Stomach (tissue), 9 donors: ENCODE measurements around the gene PBX2. TPM values are rescaled to one million over a fixed set of nuclear protein-coding genes. Genes with fewer than 3 reads are reported as not detected.

Experiments
- DNase-seq, 2 donors: peaks; one replicate each; pipeline versions ENCODE4 v3.0.0 to v3.0.0-alpha.2; 2013 to 2019
- H3K27ac ChIP-seq, 5 donors: fragments of 200-600 bp in 4 of 5; sonication (generic) in 4 of 5; one replicate each; pipeline ENCODE4 v1.5.1; 2013 to 2019; ENCODE audit warnings: mild to moderate bottlenecking in 1 of 5, moderate library complexity in 1 of 5
- H3K27me3 ChIP-seq, 3 donors: fragments of 200-600 bp; sonication (generic); one replicate each; pipeline ENCODE4 v1.5.1; 2017 to 2019; ENCODE audit warnings: mixed run types in 1 of 3
- H3K36me3 ChIP-seq, 4 donors: fragments of 200-600 bp; sonication (generic); 1 replicate in 3 of 4; 2 replicates in 1 of 4; pipeline ENCODE4 v1.5.1; 2016 to 2019
- H3K4me1 ChIP-seq, 4 donors: fragments of 200-600 bp; sonication (generic); one replicate each; pipeline ENCODE4 v1.5.1; 2016 to 2019
- H3K4me3 ChIP-seq, 4 donors: fragments of 200-600 bp; sonication (generic) in 3 of 4; one replicate each; pipeline ENCODE4 v1.5.1; 2016 to 2019; ENCODE audit warnings: mild to moderate bottlenecking in 1 of 4
- H3K9me3 ChIP-seq, 4 donors: fragments of 200-600 bp; sonication (generic); one replicate each; pipeline ENCODE4 v1.5.1; 2016 to 2019
- EP300 ChIP-seq: sonication (generic); formaldehyde crosslinking; IDR thresholded peaks from one replicate; pipeline ENCODE4 v1.6.1; 2017; ENCODE audit warnings: antibody characterized with exemption
- POLR2A ChIP-seq, 4 donors: fragments of 450-650 bp; IDR thresholded peaks; one replicate each; pipeline ENCODE4 v1.6.1; 2016; ENCODE audit warnings: antibody characterized with exemption in 4 of 4, control low read depth in 2 of 4, mild to moderate bottlenecking in 1 of 4, moderate library complexity in 1 of 4
- POLR2AphosphoS5 ChIP-seq, 3 donors: sonication (generic); formaldehyde crosslinking; IDR thresholded peaks; one replicate each; pipeline ENCODE4 v1.6.1; 2016; ENCODE audit warnings: antibody characterized with exemption in 3 of 3
- WGBS, 5 donors: extraction: QIAGEN DNeasy Blood & Tissue Kit in 3 of 5; methylation state at CpG; one replicate each; pipeline versions ENCODE4 v1.1.5 to v1.1.7; 2013 to 2018; 5-methylcytosine and 5-hydroxymethylcytosine counted together
- intact Hi-C: fragments of 100-400 bp; cut with DNase I; formaldehyde crosslinking; loops from one replicate; pipeline ENCODE4 v1.15.1; 2023; ENCODE audit warnings: low total_unique reads
- polyA plus RNA-seq, 3 donors: library from polyadenylated mRNA; stranded (reverse); fragments of 200-250 nt; gene quantifications; one replicate each; pipeline ENCODE4 v1.2.3, GENCODE V29; 2013
- total RNA-seq, 5 donors: library from RNA; depleted of rRNA; stranded (reverse); fragments of >200 nt; gene quantifications; one replicate each; pipeline versions ENCODE4 v1.1.0 to v1.2.3, GENCODE V29; 2014 to 2016
- TF ChIP-seq, protein P1 (sequence below), 7 experiments: fragments of 450-650 bp in 4 of 7; fragments of 200-600 bp in 3 of 7; sonication (generic) in 3 of 7; IDR thresholded peaks; one replicate each; pipeline ENCODE4 v1.5.1; 2016 to 2019; ENCODE audit warnings: antibody characterized with exemption in 7 of 7, control low read depth in 2 of 7, mild to moderate bottlenecking in 1 of 7
- donor health status: healthy with polysubstance abuse.
- donor health status: Bipolar disorder and iron deficiency.
- donor health status: healthy.

The PBX2 gene
- total and polyA plus RNA-seq, 8 donors: 23.5 to 50.3 (median 35.1) TPM

DNA sequence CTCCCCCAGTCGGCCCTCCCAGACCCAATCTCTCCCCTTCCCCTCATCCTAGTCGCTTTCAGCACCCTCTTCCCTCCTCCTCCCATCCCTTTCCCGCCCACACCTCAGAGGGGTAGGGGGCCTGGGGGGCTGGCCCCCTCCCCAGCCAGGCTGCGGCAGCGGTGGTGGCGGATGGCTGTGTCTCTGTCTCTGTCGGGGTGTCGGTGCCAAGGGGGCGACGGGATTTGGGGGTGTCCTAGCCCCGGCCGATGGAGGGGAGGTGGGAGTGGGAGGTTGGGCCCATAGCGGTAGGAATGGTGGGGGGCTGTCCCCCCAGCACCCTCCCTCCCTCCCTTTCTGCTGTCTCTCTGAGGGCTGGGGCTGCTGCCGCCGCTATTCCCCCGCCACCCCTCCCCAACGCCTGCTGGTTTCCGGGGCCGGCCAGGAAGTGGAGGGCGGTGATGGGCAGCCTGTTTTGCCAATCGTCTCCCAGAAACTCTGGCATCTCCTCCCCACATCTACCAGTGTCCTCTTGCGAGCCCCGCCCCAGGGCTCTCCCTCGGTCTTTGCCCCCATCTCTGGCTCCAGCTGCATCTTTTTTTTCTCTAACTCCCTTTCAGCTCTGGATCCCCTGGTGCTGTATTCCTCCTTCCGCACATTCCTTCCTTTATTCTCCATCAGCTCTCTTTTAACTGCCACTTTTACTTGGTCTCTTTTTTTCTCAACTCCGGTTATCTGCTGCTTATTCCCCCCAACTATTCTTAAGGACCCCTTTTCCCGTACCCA is 14.1 kb downstream of the PBX2 start, which contains the start of gene AGPAT1:
Gene AGPAT1, minus strand, starts transcription at position 374 of the 765 bp plus-strand sequence. CDS start 4,588 bp downstream, outside the sequence.
- WGBS, 5 donors: 0 to 1% (median 0%) methylated on average over 24 to 27 of the region's 27 CpGs
- TF ChIP-seq, protein P1, sequence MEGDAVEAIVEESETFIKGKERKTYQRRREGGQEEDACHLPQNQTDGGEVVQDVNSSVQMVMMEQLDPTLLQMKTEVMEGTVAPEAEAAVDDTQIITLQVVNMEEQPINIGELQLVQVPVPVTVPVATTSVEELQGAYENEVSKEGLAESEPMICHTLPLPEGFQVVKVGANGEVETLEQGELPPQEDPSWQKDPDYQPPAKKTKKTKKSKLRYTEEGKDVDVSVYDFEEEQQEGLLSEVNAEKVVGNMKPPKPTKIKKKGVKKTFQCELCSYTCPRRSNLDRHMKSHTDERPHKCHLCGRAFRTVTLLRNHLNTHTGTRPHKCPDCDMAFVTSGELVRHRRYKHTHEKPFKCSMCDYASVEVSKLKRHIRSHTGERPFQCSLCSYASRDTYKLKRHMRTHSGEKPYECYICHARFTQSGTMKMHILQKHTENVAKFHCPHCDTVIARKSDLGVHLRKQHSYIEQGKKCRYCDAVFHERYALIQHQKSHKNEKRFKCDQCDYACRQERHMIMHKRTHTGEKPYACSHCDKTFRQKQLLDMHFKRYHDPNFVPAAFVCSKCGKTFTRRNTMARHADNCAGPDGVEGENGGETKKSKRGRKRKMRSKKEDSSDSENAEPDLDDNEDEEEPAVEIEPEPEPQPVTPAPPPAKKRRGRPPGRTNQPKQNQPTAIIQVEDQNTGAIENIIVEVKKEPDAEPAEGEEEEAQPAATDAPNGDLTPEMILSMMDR (IDR thresholded peaks at IDR 0.05): no peak
- TF ChIP-seq EP300 (no peak), POLR2A (IDR thresholded peaks at IDR 0.05) (peak in 1 of 4 donors; percentile 27), POLR2AphosphoS5 (IDR thresholded peaks at IDR 0.05) (peak; percentile 46 to 76 (median 47))
- no peaks in the 10 kb centered on the region for H3K27me3 ChIP-seq
- H3K4me3 ChIP-seq: peak within 1 kb of the TSS; percentile 86 to 98 (median 88)
- intact Hi-C loops: no loop called here
- H3K27ac ChIP-seq: peak within 1 kb of the TSS; percentile 91 to 100 (median 92)
- H3K4me1 ChIP-seq: peaks cover 47 to 74% (median 59%) of the 10 kb centered on the region in 4 donors
- peak; percentile 98 to 99 for DNase-seq
- H3K9me3 ChIP-seq: no peaks in the 10 kb centered on the region
- peaks cover 15 to 18% (median 17%) of the 10 kb centered on the region in 4 donors for H3K36me3 ChIP-seq

DNA sequence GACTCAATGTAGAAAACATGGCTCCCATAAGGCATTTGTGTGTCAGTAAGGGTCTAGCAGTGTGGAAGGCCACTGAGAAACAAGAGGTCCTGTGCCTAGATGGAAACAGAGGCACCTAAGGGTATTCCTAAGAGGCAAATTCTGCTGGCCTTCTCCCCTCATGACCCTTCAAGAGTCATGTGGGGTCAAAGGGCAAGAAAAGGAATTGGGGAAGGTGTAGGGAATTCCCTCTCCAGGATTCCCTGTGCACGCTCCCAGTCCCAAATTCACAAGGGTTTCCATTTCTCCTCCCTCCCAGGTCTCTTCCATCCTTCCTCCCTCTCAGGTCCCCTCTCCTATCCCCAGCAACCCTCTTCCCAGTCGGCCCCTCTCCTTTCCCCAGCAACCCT is 14.7 kb downstream of the PBX2 start:
- peak overlapping the region; percentile 86 to 98 (median 88) for H3K4me3 ChIP-seq
- H3K9me3 ChIP-seq: no peaks in the 10 kb centered on the region
- intact Hi-C loops: no loop called here
- no peak for DNase-seq
- H3K27me3 ChIP-seq: no peaks in the 10 kb centered on the region
- WGBS, 5 donors: 5 to 19% (median 12%) methylated on average over 2 of the region's 2 CpGs
- H3K27ac ChIP-seq: peak overlapping the region; percentile 91 to 100 (median 92)
- TF ChIP-seq, protein P1 (IDR thresholded peaks at IDR 0.05): no peak
- TF ChIP-seq POLR2A (IDR thresholded peaks at IDR 0.05): no peak
- no peak for TF ChIP-seq POLR2AphosphoS5 (IDR thresholded peaks at IDR 0.05)
- no peak for TF ChIP-seq EP300
- peaks cover 47 to 71% (median 56%) of the 10 kb centered on the region in 4 donors for H3K4me1 ChIP-seq
- H3K36me3 ChIP-seq: peaks cover 16 to 18% (median 17%) of the 10 kb centered on the region in 4 donors

DNA sequence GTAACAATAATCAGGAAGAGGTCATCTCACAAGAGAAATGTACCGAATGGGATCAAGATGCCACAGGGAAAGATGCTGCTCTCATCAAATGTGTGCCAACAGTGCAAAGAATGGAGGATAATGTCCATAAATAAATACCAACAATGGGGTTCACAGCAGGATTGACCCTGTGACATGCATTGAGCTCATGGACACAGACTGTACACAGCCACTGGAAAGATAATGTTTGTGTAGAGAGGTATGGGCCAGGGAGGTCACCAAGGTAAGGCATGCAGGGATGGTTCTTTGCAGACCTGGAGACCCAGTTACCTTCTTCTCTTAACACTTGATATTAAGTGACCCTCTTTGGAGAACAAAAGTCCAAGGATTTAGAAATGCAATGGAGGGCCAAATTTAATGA is 15.6 kb downstream of the PBX2 start:
- peaks cover 18 to 20% (median 19%) of the 10 kb centered on the region in 4 donors for H3K36me3 ChIP-seq
- peaks cover 47 to 71% (median 55%) of the 10 kb centered on the region in 4 donors for H3K4me1 ChIP-seq
- intact Hi-C loops: no loop called here
- TF ChIP-seq, protein P1 (IDR thresholded peaks at IDR 0.05): no peak
- TF ChIP-seq POLR2AphosphoS5 (IDR thresholded peaks at IDR 0.05) (no peak), EP300 (no peak), POLR2A (IDR thresholded peaks at IDR 0.05) (no peak)
- no peaks in the 10 kb centered on the region for H3K9me3 ChIP-seq
- 76 to 94% (median 86%) methylated on average over 1 of the region's 1 CpG for WGBS, 5 donors
- H3K27me3 ChIP-seq: no peaks in the 10 kb centered on the region
- no peak overlapping the region for H3K4me3 ChIP-seq
- no peak for DNase-seq
- H3K27ac ChIP-seq: peak overlapping the region in 1 of 5 donors; percentile 100

DNA sequence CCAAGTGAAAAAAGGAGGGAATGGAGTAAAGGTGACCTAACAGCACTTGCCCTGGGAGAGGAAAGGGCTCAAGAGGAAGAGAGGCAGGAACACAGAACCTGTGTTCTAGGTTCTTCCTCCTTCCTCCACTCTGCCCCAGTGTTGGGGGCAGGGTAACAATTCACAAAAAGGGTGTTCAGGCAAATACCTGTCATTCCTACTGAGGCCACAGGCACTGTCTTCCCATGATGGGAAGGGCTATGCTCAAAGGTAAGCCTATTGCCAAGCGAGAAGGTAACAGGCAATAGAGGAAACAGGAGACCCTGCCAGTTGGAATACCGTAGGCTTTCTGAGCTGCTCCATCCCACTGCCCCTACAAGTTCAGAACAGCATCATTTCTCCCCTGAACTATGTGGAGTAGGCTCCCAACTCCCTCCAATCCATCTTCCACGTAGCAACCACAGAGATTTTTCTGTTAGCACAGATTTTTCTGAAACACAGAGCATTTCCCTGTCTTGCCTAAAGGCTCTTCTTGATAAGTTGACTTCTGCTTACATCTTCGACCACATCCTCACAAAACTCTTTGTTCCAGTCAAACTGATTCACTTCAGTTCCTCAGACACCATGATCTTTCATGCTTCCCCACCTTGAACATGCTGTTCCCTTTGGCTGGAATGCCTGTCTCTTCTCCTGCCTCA is 16.8 kb downstream of the PBX2 start:
- peak overlapping the region in 3 of 5 donors; percentile 11 to 19 (median 15) for H3K27ac ChIP-seq
- H3K4me3 ChIP-seq: no peak overlapping the region
- intact Hi-C loops: no loop called here
- H3K27me3 ChIP-seq: no peaks in the 10 kb centered on the region
- no peak for DNase-seq
- H3K36me3 ChIP-seq: peaks cover 29 to 32% (median 30%) of the 10 kb centered on the region in 4 donors
- no peak for TF ChIP-seq POLR2AphosphoS5 (IDR thresholded peaks at IDR 0.05)
- TF ChIP-seq EP300: no peak
- no peak for TF ChIP-seq POLR2A (IDR thresholded peaks at IDR 0.05)
- peaks cover 52 to 73% (median 60%) of the 10 kb centered on the region in 4 donors for H3K4me1 ChIP-seq
- H3K9me3 ChIP-seq: no peaks in the 10 kb centered on the region
- 72 to 79% (median 75%) methylated on average over 4 of the region's 4 CpGs for WGBS, 5 donors
